Suprapubic skin (tissue), 3 donors: ENCODE results near the gene SMC3.

Experiments used
- POLR2AphosphoS5 ChIP-seq, 3 donors: sonication (generic); formaldehyde crosslinking; IDR thresholded peaks; one replicate each; pipeline ENCODE4 v1.6.1; 2017; ENCODE audit warnings: antibody characterized with exemption in 3 of 3
- TF ChIP-seq, protein P1 (sequence below), 2 donors: fragments of 200-600 bp in 1 of 2; fragments of 450-650 bp in 1 of 2; sonication (generic) in 1 of 2; IDR thresholded peaks; one replicate each; pipeline ENCODE4 v1.5.1; 2016 to 2019; ENCODE audit warnings: antibody characterized with exemption in 2 of 2, mild to moderate bottlenecking in 1 of 2, moderate library complexity in 1 of 2

DNA sequence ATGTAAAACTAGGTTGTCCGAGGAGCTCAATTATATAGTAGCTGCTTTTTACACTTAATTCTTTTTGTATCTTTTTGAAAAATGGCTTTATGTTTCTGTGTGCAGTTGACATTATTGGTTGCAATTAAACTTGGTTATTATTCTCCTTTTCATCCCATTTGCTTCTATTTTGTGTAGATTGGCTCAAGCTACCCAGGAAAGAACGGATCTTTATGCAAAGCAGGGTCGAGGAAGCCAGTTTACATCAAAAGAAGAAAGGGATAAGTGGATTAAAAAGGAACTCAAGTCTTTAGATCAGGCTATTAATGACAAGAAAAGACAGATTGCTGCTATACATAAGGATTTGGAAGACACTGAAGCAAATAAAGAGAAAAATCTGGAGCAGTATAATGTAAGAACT lies 16.5 kb downstream of the SMC3 start:
- TF ChIP-seq POLR2AphosphoS5 (IDR thresholded peaks at IDR 0.05), result no peak
- TF ChIP-seq, protein P1, sequence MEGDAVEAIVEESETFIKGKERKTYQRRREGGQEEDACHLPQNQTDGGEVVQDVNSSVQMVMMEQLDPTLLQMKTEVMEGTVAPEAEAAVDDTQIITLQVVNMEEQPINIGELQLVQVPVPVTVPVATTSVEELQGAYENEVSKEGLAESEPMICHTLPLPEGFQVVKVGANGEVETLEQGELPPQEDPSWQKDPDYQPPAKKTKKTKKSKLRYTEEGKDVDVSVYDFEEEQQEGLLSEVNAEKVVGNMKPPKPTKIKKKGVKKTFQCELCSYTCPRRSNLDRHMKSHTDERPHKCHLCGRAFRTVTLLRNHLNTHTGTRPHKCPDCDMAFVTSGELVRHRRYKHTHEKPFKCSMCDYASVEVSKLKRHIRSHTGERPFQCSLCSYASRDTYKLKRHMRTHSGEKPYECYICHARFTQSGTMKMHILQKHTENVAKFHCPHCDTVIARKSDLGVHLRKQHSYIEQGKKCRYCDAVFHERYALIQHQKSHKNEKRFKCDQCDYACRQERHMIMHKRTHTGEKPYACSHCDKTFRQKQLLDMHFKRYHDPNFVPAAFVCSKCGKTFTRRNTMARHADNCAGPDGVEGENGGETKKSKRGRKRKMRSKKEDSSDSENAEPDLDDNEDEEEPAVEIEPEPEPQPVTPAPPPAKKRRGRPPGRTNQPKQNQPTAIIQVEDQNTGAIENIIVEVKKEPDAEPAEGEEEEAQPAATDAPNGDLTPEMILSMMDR (IDR thresholded peaks at IDR 0.05), result no peak
